HEK293 (cell line): ENCODE results near the gene MON2.

Source experiments
- KLF16 ChIP-seq: fragments of 450-650 bp; formaldehyde crosslinking; IDR thresholded peaks from 2 replicates; pipeline ENCODE4 v1.5.1; 2017; ENCODE audit warnings: missing biosample characterization, missing genetic modification characterization
- MEIS1 ChIP-seq: sonication (generic); formaldehyde crosslinking; IDR thresholded peaks from 2 replicates; pipeline ENCODE4 v1.8.1; 2022; ENCODE audit warnings: missing genetic modification reagents, mild to moderate bottlenecking, borderline replicate concordance
- SCRT2 ChIP-seq: fragments of 450-650 bp; formaldehyde crosslinking; IDR thresholded peaks from 2 replicates; pipeline ENCODE4 v1.5.1; 2016; ENCODE audit warnings: missing biosample characterization, missing genetic modification characterization
- SP2 ChIP-seq: fragments of 450-650 bp; formaldehyde crosslinking; IDR thresholded peaks from 2 replicates; pipeline ENCODE4 v1.5.1; 2016; ENCODE audit warnings: missing biosample characterization, missing genetic modification characterization
- TSHZ1 ChIP-seq: fragments of 450-650 bp; formaldehyde crosslinking; IDR thresholded peaks from 2 replicates; pipeline ENCODE4 v1.5.1; 2016; ENCODE audit warnings: missing biosample characterization, missing genetic modification characterization, borderline replicate concordance
- ZBTB17 ChIP-seq: fragments of 450-650 bp; formaldehyde crosslinking; IDR thresholded peaks from 2 replicates; pipeline ENCODE4 v1.5.1; 2016; ENCODE audit warnings: missing biosample characterization, missing genetic modification characterization
- ZFHX2 ChIP-seq: fragments of 450-650 bp; formaldehyde crosslinking; conservative IDR thresholded peaks from 2 replicates; pipeline ENCODE4 v1.5.1; 2016; ENCODE audit warnings: missing biosample characterization, missing genetic modification characterization
- ZNF157 ChIP-seq: fragments of 450-650 bp; formaldehyde crosslinking; IDR thresholded peaks from 2 replicates; pipeline ENCODE4 v1.5.1; 2016; ENCODE audit warnings: missing biosample characterization, missing genetic modification characterization
- ZNF169 ChIP-seq: fragments of 450-650 bp; formaldehyde crosslinking; IDR thresholded peaks from 2 replicates; pipeline ENCODE4 v1.5.1; 2016; ENCODE audit warnings: missing biosample characterization, missing genetic modification characterization
- ZNF174 ChIP-seq: fragments of 450-650 bp; formaldehyde crosslinking; IDR thresholded peaks from 2 replicates; pipeline ENCODE4 v1.5.0; 2017; ENCODE audit warnings: missing biosample characterization, mild to moderate bottlenecking, missing genetic modification characterization
- ZNF175 ChIP-seq: fragments of 450-650 bp; formaldehyde crosslinking; IDR thresholded peaks from 2 replicates; pipeline ENCODE4 v1.5.1; 2016; ENCODE audit warnings: missing biosample characterization, missing genetic modification characterization
- ZNF239 ChIP-seq: fragments of 450-650 bp; formaldehyde crosslinking; IDR thresholded peaks from 2 replicates; pipeline ENCODE4 v1.5.1; 2016; ENCODE audit warnings: missing biosample characterization, missing genetic modification characterization
- ZNF24 ChIP-seq: fragments of 450-650 bp; formaldehyde crosslinking; IDR thresholded peaks from 2 replicates; pipeline ENCODE4 v1.5.1; 2016; ENCODE audit warnings: missing biosample characterization, missing genetic modification characterization
- ZNF433 ChIP-seq: fragments of 450-650 bp; formaldehyde crosslinking; IDR thresholded peaks from 2 replicates; pipeline ENCODE4 v1.5.1; 2016; ENCODE audit warnings: missing biosample characterization, missing genetic modification characterization, low read depth
- ZNF514 ChIP-seq: fragments of 450-650 bp; formaldehyde crosslinking; IDR thresholded peaks from 2 replicates; pipeline ENCODE4 v1.5.1; 2016; ENCODE audit warnings: missing biosample characterization, missing genetic modification characterization
- ZNF548 ChIP-seq: fragments of 450-650 bp; formaldehyde crosslinking; IDR thresholded peaks from 2 replicates; pipeline ENCODE4 v1.5.1; 2016; ENCODE audit warnings: missing biosample characterization, missing genetic modification characterization
- ZNF561 ChIP-seq: fragments of 450-650 bp; IDR thresholded peaks from 2 replicates; pipeline ENCODE4 v1.5.1; 2018; ENCODE audit warnings: missing biosample characterization, missing genetic modification characterization, borderline replicate concordance
- ZNF610 ChIP-seq: fragments of 450-650 bp; formaldehyde crosslinking; IDR thresholded peaks from 2 replicates; pipeline ENCODE4 v1.5.1; 2016; ENCODE audit warnings: missing biosample characterization, missing genetic modification characterization, borderline replicate concordance
- ZNF629 ChIP-seq: fragments of 450-650 bp; formaldehyde crosslinking; IDR thresholded peaks from 2 replicates; pipeline ENCODE4 v1.5.1; 2017; ENCODE audit warnings: missing biosample characterization, missing genetic modification characterization
- ZNF664 ChIP-seq: fragments of 450-650 bp; formaldehyde crosslinking; IDR thresholded peaks from 2 replicates; pipeline ENCODE4 v1.5.1; 2016; ENCODE audit warnings: missing biosample characterization, missing genetic modification characterization
- TF ChIP-seq, protein P1 (sequence below): fragments of 450-650 bp; formaldehyde crosslinking; IDR thresholded peaks from 2 replicates; pipeline ENCODE4 v1.5.1; 2016; ENCODE audit warnings: missing biosample characterization, missing genetic modification characterization
- TF ChIP-seq, protein P2 (sequence below): fragments of 450-650 bp; formaldehyde crosslinking; IDR thresholded peaks from 2 replicates; pipeline ENCODE4 v1.5.1; 2017; ENCODE audit warnings: missing biosample characterization, missing genetic modification characterization
- TF ChIP-seq, protein P3 (sequence below): fragments of 450-650 bp; formaldehyde crosslinking; IDR thresholded peaks from 2 replicates; pipeline ENCODE4 v1.5.1; 2016; ENCODE audit warnings: missing biosample characterization, missing genetic modification characterization, borderline replicate concordance
- TF ChIP-seq, protein P4 (sequence below): fragments of 450-650 bp; formaldehyde crosslinking; IDR thresholded peaks from 2 replicates; pipeline ENCODE4 v1.5.1; 2016; ENCODE audit warnings: missing biosample characterization, missing genetic modification characterization

The MON2 gene

DNA sequence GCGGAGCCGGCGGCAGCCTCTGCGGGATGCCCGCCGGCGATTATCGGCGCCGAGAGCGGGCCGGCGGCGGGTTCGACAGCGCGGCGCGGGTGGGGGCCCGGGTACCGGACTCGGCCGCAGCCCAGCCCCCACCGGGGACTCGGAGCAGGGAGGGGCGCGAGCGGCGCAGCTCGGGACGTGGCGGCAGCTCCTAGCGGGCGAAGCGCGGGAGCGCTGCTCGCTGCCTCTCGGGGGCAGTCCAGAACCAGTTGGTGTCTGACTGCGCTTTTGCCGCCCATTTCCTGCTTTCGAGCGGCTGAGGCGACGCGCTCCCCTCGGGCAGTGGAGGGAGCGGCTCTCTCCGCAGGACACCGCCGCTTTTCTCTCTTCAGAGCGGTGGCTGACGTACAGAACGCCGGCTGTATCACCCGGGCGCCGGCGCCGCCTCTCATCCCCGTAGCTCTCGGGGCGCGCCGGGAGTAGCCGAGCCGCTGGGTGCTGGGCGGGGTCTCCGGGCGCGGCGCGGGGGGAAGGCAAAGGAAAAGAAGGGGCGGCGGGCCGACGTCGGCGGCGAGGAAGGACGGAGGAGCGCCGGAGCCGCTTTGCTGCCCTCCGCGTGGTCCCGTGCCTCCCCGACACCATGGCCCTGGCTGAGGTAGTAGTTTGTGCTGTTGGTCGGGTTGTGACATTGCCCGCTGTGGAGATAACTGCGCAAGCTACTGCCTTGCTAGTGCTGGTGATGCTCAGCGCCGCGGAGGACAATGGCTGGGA lies 136.6 kb downstream of the MON2 start (continued):
- peak; percentile 92; the same call in 1 of the 2 replicates for TF ChIP-seq ZNF610 (tag by site-specific recombination)
- TF ChIP-seq ZNF514: no peak
- TF ChIP-seq ZNF433 (tag by site-specific recombination): no peak
- TF ChIP-seq SP2 (tag by site-specific recombination): peak; percentile 46
- TF ChIP-seq ZNF157 (tag by site-specific recombination): no peak
- TF ChIP-seq ZNF548 (tag by site-specific recombination): no peak
- TF ChIP-seq ZNF561 (tag by site-specific recombination): 0 out of 2 replicates have a peak, but pooled peaks have one; percentile 34
- TF ChIP-seq ZBTB17 (tag by site-specific recombination): no peak
- no peak for TF ChIP-seq ZNF169 (tag by site-specific recombination)
- no peak for TF ChIP-seq ZNF24 (tag by site-specific recombination)
- TF ChIP-seq ZNF664 (tag by site-specific recombination): no peak
- TF ChIP-seq ZNF175 (tag by site-specific recombination): no peak
- TF ChIP-seq ZNF239 (tag by site-specific recombination): no peak
- TF ChIP-seq TSHZ1 (tag by site-specific recombination): no peak
- no peak for TF ChIP-seq MEIS1 (CRISPR knock-in tag)
- TF ChIP-seq, protein P1, sequence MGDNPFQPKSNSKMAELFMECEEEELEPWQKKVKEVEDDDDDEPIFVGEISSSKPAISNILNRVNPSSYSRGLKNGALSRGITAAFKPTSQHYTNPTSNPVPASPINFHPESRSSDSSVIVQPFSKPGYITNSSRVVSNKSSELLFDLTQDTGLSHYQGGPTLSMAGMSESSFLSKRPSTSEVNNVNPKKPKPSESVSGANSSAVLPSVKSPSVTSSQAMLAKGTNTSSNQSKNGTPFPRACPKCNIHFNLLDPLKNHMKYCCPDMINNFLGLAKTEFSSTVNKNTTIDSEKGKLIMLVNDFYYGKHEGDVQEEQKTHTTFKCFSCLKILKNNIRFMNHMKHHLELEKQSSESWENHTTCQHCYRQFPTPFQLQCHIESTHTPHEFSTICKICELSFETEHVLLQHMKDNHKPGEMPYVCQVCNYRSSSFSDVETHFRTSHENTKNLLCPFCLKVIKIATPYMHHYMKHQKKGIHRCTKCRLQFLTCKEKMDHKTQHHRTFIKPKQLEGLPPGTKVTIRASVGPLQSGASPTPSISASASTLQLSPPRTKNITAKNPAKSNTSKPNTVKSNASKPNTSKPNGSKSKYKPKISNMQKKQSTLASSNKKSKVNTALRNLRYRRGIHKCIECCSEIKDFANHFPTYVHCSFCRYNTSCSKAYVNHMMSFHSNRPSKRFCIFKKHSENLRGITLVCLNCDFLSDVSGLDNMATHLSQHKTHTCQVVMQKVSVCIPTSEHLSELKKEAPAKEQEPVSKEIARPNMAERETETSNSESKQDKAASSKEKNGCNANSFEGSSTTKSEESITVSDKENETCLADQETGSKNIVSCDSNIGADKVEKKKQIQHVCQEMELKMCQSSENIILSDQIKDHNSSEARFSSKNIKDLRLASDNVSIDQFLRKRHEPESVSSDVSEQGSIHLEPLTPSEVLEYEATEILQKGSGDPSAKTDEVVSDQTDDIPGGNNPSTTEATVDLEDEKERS: no peak
- no peak for TF ChIP-seq SCRT2 (tag by site-specific recombination)
- TF ChIP-seq, protein P2, sequence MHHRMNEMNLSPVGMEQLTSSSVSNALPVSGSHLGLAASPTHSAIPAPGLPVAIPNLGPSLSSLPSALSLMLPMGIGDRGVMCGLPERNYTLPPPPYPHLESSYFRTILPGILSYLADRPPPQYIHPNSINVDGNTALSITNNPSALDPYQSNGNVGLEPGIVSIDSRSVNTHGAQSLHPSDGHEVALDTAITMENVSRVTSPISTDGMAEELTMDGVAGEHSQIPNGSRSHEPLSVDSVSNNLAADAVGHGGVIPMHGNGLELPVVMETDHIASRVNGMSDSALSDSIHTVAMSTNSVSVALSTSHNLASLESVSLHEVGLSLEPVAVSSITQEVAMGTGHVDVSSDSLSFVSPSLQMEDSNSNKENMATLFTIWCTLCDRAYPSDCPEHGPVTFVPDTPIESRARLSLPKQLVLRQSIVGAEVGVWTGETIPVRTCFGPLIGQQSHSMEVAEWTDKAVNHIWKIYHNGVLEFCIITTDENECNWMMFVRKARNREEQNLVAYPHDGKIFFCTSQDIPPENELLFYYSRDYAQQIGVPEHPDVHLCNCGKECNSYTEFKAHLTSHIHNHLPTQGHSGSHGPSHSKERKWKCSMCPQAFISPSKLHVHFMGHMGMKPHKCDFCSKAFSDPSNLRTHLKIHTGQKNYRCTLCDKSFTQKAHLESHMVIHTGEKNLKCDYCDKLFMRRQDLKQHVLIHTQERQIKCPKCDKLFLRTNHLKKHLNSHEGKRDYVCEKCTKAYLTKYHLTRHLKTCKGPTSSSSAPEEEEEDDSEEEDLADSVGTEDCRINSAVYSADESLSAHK (tag by site-specific recombination): no peak
- no peak for TF ChIP-seq ZFHX2 (tag by site-specific recombination)
- no peak for TF ChIP-seq ZNF174 (tag by site-specific recombination)
- no peak for TF ChIP-seq KLF16 (tag by site-specific recombination)
- TF ChIP-seq, protein P3, sequence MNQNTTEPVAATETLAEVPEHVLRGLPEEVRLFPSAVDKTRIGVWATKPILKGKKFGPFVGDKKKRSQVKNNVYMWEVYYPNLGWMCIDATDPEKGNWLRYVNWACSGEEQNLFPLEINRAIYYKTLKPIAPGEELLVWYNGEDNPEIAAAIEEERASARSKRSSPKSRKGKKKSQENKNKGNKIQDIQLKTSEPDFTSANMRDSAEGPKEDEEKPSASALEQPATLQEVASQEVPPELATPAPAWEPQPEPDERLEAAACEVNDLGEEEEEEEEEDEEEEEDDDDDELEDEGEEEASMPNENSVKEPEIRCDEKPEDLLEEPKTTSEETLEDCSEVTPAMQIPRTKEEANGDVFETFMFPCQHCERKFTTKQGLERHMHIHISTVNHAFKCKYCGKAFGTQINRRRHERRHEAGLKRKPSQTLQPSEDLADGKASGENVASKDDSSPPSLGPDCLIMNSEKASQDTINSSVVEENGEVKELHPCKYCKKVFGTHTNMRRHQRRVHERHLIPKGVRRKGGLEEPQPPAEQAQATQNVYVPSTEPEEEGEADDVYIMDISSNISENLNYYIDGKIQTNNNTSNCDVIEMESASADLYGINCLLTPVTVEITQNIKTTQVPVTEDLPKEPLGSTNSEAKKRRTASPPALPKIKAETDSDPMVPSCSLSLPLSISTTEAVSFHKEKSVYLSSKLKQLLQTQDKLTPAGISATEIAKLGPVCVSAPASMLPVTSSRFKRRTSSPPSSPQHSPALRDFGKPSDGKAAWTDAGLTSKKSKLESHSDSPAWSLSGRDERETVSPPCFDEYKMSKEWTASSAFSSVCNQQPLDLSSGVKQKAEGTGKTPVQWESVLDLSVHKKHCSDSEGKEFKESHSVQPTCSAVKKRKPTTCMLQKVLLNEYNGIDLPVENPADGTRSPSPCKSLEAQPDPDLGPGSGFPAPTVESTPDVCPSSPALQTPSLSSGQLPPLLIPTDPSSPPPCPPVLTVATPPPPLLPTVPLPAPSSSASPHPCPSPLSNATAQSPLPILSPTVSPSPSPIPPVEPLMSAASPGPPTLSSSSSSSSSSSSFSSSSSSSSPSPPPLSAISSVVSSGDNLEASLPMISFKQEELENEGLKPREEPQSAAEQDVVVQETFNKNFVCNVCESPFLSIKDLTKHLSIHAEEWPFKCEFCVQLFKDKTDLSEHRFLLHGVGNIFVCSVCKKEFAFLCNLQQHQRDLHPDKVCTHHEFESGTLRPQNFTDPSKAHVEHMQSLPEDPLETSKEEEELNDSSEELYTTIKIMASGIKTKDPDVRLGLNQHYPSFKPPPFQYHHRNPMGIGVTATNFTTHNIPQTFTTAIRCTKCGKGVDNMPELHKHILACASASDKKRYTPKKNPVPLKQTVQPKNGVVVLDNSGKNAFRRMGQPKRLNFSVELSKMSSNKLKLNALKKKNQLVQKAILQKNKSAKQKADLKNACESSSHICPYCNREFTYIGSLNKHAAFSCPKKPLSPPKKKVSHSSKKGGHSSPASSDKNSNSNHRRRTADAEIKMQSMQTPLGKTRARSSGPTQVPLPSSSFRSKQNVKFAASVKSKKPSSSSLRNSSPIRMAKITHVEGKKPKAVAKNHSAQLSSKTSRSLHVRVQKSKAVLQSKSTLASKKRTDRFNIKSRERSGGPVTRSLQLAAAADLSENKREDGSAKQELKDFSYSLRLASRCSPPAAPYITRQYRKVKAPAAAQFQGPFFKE (tag by site-specific recombination): no peak
- TF ChIP-seq, protein P4, sequence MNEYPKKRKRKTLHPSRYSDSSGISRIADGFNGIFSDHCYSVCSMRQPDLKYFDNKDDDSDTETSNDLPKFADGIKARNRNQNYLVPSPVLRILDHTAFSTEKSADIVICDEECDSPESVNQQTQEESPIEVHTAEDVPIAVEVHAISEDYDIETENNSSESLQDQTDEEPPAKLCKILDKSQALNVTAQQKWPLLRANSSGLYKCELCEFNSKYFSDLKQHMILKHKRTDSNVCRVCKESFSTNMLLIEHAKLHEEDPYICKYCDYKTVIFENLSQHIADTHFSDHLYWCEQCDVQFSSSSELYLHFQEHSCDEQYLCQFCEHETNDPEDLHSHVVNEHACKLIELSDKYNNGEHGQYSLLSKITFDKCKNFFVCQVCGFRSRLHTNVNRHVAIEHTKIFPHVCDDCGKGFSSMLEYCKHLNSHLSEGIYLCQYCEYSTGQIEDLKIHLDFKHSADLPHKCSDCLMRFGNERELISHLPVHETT (tag by site-specific recombination): no peak
- TF ChIP-seq ZNF629 (tag by site-specific recombination): no peak
